ENCODE results near the gene MOAP1. TPM values are rescaled to one million over a fixed set of nuclear protein-coding genes. Genes with fewer than 3 reads are reported as not detected.
"Not testable (repeated sequence)": the region's sequence is repeated elsewhere in the genome, so short reads cannot be mapped to it uniquely, and the experiment has no call there.

Gene MOAP1
- total RNA-seq, 1 donor from 2014 or later = 70.3 TPM

DNA sequence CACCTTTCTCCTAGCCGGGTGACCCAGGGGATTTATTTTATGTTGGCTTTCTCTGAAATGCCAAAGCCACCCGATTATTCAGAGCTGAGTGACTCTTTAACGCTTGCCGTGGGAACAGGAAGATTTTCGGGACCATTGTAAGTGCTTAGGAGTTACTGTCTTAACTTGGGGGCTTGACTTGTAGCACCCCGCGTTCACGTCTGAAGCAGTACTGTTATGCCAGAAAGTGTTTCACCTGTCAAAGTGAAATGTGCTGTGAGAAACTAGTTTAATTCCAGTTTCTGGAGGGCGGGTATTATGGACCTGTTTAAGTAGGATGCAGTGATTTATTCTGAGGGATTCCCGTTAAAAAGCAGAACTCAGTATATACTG, 638 bp upstream of the MOAP1 start:
- DNase-seq = no peak

DNA sequence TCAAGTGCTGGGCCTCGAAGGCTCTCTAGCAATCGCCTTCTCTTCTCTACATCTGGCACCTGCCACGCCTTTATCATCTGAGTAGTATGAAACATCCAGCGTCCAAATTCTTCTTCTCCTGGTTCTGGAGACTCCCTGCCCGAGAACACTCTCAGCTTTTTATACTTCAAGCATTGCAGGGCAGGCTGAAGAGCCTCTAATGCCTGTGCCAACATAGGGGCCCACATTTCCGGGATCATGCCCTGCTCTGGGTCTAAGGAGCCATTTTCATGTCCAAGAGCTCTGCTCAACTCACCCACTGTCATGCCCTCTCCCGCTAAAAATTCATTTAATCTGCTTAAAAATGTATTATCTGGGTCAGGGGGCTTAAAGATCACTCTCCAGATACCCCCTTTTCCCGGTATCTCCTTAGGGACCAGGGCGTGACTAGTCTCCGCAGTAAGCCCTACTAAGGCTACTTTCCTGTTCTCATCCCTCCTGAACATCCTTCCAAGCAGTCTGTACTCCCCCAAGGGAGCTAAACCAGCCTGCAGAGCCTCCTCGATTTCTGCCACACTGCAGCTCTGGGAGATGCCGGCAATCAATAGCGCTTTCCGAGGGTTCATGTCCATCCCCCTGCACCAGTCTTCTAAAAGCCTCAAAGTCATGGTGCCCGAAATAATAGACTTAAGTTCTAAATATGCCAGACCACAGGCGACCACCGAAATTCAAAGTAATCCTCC, 940 bp downstream of the MOAP1 start:
- DNase-seq = no peak

DNA sequence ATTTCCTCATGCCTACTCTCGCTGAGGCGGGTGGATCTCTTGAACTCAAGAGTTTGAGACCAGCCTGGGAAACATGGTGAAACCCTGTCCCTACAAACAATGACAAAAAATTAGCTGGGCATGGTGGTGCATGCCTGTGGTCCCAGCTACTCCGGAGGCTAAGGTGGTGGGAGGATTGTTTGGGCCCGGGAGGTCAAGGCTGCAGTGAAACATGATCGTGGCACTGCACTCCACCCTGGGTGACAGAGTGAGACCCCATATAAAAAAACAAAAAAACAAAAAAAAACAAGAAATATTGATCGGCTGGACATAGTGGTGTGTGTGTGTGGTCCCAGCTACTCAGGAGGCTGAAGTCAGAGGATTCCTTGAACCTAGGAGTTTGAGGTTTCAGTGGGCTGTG, 9.2 kb downstream of the MOAP1 start:
- DNase-seq = no peak

DNA sequence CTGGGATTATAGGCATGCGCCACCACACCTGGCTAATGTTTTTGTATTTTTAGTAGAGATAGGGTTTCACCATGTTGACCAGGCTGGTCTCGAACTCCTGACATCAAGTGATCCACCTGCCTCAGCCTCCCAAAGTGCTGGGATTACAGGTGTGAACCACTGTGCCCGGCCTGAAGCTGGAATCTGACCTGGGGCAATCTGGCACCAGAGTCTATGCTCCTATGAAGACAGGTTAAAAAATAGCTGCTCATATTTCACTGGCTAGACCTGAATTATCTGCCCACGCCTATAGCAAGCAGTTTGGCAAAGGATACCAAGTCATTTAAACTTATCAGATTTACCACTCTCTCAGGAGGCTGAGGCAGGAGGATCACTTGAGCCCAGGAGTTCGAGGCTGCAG, 10.0 kb downstream of the MOAP1 start:
- not testable (repeated sequence) for DNase-seq

DNA sequence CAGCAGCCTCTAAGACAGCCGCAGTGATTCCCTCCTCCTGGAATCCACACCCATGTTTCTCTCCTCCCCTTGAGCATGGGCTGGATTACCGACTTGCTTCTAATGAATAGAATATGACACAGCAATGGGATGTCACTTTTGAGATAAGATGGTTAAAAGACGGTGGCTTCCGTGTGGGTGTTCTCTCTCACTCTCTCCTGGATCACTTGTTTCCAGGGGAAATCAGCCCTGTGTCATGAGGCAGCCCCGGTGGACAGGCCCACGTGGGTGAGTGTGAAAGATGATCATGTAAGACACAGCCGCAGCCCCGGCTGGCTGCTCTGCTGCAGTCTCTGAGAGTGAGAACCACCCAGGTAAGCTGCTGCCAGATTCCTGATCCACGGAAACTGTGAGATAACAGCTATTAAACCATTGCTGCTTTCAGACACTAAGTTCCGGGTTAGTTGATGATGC, 10.7 kb downstream of the MOAP1 start:
- peak; percentile 49 for DNase-seq

DNA sequence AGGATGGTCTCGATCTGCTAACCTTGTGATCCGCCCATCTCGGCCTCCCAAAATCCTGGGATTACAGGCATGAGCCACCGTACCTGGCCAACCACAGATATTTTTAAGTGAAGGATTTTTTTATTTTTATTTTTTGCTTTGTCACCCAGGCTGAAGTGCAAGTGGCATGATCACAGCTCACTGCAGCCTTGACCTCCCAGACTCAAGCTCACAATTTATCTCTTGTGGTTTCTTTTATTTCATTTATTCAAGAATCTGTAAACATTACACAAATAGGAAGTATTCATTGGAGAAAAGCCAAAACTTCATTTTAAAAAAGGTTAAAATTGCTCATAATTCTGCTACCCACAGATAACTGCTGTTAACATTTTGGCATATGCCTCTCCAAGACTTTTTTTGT, 13.3 kb downstream of the MOAP1 start:
- no peak for DNase-seq

DNA sequence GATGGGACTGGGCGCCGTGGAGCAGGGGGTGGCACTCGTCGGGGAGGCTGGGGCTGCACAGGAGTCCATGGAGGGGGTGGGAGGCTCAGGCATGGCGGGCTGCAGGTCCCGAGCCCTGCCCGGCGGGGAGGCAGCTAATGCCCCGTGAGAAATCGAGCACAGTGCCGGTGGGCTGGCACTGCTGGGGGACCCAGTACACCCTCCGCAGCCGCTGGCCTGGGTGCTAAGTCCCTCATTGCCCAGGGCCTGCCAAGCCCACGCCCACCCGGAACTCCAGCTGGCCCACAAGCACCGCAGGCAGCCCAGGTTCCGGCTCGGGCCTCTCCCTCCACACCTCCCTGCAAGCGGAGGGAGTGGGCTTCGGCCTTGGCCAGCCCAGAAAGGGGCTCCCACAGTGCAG, 14.6 kb downstream of the MOAP1 start:
- DNase-seq = not testable (repeated sequence)

DNA sequence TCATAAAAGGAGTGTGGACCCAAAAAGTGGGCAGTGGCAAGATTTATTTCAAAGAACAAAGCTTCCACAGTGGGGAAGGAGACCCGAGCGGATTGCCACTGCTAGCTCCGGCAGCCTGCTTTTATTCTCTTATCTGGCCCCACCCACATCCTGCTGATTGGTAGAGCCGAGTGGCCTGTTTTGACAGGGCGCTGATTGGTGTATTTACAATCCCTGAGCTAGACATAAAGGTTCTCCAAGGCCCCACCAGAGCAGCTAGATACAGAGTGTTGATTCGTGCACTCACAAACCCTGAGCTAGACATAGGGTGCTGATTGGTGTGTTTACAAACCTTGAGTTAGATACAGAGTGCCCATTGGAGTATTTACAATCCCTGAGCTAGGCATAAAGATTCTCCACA, 15.1 kb downstream of the MOAP1 start:
- not testable (repeated sequence) for DNase-seq

DNA sequence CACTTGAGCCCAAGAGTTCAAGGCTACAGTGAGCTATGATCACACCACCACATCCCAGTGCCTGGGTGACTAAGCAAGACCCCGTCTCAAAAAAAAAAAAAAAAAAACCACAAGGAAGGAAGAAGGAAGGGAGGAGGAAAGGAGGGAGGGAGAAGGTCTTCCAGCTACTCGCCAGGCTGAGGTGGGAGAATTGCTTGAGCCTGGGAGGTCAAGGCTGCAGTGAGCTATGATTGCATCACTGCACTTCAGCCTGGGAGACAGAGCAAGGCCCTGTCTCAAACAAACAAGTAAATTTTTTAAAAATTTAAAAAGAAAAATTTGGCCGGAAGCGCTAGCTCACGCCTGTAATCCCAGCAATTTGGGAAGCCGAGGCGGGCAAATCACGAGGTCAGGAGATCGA, 16.1 kb downstream of the MOAP1 start:
- DNase-seq = not testable (repeated sequence)

DNA sequence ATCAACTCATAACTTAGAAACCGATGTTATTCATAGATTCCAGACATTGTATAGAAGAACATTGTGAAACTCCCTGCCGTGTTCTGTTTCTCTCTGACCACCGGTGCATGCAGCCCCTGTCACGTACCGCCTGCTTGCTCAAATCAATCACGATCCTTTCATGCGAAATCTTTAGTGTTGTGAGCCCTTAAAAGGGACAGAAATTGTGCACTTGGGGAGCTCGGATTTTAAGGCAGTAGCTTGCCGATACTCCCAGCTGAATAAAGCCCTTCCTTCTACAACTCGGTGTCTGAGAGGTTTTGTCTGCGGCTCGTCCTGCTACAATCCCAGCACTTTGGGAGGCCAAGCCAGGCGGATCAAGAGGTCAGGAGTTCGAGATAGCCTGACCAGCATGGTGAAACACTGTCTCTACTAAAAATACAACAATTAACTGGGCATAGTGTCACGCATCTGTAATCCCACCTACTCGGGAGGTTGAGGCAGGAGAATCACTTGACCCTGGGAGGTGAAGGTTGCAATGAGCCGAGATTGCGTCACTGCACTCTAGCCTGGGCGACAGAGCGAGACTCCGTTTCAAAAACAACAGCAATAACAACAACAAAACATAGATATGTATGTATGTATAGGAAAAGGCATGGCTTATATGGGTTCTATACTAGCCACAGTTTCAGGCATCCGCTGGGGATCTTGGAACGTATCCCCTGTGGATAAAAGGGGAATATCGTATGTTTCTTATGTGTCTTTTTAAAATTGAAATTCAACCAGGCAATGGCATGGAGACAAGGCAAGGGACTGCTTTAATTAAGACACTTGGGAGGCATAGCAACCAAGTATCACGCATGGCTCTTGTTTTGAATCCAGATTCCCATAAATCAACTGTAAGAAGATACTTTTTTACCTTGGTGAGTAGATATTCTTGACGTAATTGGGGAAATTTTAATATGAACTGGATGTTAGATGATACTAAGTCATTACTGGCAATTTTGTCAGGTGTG, 19.1 kb downstream of the MOAP1 start:
- DNase-seq = not testable (repeated sequence)

DNA sequence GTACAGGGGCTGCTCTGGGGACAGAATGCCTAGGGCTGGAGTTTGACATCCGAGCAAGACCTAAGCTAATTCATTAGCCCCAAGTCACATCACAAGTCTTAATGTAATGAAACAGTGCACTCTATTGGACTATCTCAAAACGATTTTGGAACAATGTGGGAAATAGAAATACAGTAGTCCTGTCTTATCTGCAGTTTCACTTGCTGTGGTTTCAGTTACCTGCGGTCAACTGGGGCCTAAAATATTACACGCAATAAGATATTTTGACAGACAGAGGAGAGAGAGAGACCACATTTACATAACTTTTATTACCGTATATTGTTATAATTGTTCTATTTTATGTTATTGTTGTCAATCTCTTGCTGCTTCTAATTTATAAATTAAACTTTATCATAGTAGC, 21.1 kb downstream of the MOAP1 start:
- DNase-seq = no peak

DNA sequence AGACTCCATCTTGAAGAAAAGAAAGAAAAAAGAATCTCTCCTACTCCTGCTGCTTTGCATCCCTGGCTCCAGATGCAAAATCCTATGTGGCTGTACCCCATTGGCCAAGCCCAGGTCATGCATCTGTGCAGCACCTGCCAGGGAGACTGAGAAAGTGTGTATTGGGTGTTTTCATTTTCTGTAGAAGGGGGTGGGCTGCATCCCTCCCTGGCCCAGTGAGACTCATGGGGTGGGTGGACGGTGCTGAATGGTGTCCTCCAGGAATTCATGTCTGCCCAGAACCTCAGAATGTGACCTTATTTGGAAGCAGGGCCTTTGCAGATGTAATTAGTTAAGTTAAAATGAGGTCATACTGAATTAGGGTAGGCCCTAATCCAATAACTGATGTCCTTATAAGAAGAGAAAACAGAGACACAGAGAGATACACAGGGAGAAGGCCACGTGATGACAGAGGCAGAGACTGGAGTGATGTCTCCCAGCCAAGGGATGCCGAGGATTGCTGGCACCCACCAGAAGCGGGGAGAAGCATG, 23.2 kb downstream of the MOAP1 start:
- DNase-seq = no peak

DNA sequence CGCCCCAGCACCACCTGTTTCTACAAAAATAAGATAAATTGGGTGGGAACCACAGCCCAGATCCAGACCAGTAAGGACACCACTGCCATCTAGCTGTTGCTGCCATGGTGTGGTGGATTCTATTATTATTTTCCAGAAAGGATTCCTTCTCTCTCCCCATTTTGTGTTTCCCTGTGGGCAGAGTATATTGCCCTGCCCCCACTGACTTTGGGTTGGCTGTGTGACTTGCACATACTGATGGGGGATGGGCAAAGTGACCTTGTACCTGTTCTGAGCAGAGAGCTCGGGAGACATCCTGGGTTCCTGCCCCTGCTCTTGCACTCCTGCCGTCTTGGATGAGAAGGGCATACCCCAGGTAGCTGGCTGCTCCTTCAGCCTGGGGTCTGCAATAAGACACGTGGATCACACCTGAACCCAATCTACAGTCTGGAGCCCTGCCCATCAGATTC, 24.3 kb downstream of the MOAP1 start:
- DNase-seq = no peak

DNA sequence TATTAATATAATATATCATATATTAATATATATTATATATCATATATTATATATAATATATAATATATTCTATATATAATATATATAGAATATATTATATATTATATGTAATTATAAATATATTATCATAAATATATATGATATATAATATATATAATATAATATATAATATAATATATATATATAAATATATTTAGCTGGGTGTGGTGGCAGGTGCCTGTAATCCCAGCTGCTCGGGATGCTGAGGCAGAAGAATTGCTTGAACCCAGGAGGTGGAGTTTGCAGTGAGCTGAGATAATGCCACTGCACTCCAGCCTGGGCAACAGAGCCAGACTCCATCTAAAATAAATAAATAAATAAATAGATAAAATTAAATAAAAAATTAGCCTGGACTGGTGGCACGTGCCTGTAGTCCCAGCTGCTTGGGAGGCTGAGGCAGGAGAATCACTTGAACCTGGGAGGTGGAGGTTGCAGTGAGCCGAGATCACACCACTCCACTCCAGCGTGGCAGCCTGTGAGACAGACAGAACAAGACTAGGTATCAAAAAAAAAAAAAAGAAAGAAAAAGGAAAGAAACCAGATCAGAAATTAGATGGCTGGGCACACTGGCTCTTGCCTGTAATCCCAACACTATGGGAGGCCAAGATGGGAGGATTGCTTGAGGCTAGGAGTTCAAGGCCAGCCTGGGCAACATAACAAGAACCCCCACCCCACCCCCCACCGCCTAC, 24.9 kb downstream of the MOAP1 start:
- not testable (repeated sequence) for DNase-seq

DNA sequence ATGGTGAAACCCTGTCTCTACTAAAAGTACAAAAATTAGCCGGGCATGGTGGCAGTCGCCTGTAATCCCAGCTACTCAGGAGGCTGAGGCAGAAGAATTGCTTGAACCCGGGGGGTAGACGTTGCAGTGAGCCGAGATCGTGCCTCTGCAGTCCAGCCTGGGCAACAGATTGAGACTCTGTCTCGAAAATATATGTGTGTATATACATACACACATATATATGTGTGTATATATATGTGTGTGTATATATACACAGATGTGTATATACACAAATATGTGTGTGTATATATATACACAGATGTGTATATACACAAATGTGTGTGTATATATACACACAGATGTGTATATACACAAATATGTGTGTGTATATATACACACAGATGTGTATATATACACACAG, 26.3 kb downstream of the MOAP1 start:
- DNase-seq = not testable (repeated sequence)

DNA sequence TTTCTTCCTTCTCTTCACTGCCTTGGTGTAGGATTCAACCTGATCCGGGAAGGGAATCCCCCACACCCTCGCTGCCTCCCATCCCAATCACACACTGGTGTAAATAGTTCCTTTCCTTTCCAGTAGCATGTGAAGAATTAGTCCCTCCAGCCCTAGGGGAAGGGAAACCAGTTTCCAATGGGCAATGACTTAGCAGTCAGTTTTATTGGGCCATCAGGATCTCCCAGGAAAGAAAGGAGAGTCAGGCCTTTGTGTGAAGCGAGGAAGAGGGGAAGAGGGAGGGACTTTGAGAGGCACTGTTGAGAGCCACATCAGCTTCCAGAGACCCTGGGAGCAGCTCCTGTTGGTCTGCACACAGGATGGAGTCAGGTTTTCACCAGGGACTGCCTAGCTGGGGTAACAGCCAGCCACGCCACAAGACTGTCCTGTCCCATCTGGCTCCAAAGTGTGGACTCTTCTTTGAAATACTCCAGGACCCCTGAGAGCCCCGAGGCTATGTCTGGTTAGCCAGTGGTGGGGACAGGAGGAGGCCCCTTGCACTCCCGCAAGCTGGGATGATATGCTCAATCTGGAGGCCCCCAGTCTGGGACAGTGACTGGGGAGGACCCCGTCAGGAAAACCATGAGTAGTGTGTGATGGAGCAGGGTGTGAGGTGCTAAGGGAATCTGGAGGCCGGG, 27.9 kb downstream of the MOAP1 start:
- DNase-seq = no peak

DNA sequence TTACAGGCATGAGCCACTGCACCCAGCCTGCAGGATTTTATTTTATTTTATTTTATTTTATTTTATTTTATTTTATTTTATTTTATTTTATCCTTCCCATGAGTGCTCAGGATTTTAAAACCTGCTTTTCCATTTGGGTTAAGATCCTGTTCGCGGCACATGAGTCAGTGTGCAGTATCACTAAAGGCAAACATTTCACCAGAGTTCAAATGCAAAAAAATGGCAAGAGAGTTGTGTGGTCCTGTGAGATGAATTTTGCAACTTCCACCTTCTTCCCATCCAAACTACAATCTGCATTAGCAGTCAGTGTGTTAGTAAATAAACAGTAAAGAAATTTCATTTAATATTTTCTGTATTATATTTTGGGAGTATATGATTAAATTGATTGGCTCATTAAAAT, 29.0 kb downstream of the MOAP1 start:
- DNase-seq = no peak

DNA sequence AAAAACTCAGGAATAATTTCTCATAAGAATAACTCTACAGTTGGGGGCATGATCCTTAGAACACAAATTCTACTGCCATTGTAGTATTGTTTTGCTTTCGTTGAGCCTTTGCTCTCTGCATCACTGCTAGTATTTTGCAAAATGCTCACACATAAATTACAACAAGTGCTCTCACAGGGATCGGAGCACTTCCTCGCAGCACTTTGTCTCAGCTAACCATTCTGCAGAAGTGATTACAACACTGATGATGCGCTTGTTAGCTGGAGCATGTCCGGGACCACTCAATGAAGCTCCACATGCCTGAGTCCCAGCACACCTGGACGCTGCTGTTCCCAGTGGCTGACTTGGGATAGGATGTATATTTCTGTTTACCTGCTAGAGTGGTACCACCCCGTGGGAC, 31.6 kb downstream of the MOAP1 start:
- DNase-seq = no peak

DNA sequence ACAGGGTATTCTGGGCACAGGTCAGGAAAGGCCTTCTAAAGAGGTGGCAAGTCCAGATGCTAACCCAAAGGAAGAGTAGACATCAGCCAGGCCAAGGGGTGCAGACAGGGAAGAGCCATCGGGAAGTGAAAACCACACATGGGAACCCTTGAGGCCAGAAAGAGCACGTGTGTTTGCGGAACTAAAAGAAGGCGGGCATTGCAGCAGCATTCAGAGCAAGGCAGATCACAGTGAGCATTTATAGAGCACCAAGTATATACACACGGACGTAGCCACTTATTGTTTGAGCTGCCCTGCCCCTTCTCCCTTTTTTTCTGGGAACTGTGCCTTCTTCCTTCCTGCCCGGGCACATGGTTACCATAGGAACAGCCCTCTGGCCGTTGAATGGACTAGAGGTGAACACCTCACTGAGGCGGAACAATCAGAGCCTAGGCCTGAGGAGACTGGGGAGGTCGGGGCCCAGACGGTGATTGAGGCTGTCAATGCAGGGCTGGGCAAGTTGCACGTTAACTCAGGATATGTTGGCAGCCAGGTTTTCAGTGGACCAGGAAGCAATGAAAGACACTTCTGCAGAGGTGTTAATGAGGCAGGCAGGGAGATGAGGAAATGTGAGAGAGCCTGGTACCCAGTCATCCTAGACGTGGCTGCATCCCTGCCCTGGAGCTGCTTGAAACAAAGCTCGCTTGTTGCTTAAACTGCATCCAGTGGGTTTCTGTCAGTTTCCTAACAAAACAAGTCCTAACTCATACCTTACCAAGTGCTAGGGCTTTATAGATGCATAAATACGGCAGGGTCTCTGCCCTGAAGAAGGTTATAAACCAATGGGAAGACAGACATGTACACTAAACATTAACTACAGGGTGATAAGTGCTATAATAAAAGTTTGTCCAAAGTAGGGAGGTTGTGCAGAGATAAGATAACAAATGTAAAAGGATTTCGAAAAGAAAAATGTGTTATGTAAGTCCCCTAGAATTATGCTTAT, 34.2 kb downstream of the MOAP1 start:
- DNase-seq = no peak

DNA sequence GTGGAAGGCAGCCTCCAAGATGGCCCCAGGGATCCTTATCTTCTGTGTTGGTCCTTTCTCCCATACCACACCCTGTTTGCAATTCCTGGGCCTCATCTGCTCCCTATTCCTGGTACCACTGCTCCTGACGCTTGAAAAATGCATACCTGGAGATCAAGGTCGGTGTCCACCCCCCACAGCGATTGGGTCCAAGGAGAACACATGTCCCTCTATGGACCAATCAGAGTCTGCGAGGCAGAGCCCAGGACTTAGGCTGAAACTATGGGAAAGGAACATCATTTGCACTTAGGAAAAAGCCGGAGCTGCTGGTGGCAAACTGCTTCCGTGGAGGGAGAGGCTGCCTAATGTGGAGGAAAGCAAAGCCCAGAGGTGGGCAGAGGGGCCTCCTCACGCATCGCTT, 35.7 kb downstream of the MOAP1 start:
- no peak for DNase-seq

DNA sequence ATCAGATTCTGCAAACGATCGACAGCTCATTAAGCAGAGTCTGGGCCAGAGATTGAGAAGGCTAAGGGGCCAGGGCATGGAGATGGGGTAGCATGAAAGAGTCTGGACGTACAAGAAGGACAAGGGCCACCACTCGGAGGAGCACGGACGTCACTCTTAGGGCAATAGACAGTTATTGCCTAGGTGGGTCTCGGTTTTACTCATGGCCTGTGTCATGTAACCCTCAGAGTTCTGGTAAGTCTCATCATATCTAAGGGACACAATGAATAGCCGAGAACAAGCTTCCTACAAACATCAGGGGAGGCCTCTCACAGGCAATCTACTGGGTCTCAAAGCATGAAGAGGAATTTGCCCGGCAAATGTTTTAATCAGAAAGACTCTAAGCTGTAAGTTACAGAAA, 38.6 kb downstream of the MOAP1 start:
- DNase-seq = no peak

Data from occipital lobe (tissue), 2 donors.